Keratinocyte (primary cell): ENCODE measurements around the gene UBFD1.
"Not testable (repeated sequence)": the region's sequence is repeated elsewhere in the genome, so short reads cannot be mapped to it uniquely, and the experiment has no call there.

ENCODE experiments used
- CTCF ChIP-seq, 3 experiments: IDR thresholded peaks in 1 of 3; conservative IDR thresholded peaks in 1 of 3; optimal IDR thresholded peaks in 1 of 3; 2 replicates in 2 of 3; 3 replicates in 1 of 3; pipeline versions ENCODE3 to v1.5.1; 2011; ENCODE audit warnings: low read length in 3 of 3, mild to moderate bottlenecking in 3 of 3, moderate library complexity in 2 of 3, control low read depth in 1 of 3, inconsistent platforms in 1 of 3; ENCODE audit not compliant: insufficient read depth in 2 of 3; ENCODE audit errors: extremely low read depth in 1 of 3
- EZH2 ChIP-seq: IDR thresholded peaks from one replicate; pipeline ENCODE4 v1.6.1; 2012; ENCODE audit warnings: inconsistent platforms, mild to moderate bottlenecking, low read length, moderate library complexity

DNA sequence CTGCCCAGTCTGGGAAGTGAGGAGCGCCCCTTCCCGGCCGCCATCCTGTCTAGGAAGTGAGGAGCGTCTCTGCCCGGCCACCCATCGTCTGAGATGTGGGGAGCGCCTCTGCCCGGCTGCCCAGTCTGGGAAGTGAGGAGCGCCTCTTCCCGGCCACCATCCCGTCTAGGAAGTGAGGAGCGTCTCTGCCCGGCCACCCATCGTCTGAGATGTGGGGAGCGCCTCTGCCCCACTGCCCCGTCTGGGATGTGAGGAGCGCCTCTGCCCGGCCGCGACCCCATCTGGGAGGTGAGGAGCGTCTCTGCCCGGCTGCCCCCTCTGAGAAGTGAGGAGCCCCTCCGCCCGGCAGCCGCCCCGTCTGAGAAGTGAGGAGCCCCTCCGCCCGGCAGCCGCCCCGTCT, 25.7 kb downstream of the UBFD1 start:
- not testable (repeated sequence) for TF ChIP-seq CTCF (optimal IDR thresholded peaks at IDR 0.05 in 1 of 3, IDR thresholded peaks at IDR 0.05 in 1 of 3, conservative IDR thresholded peaks at IDR 0.05 in 1 of 3; ENCODE audit: extremely low read depth in 1 of 3, insufficient read depth in 2 of 3, low read length in 3 of 3); EZH2
